ENCODE measurements around the gene UBAP1L. TPM values are rescaled to one million over a fixed set of nuclear protein-coding genes. Genes with fewer than 3 reads are reported as not detected.

The UBAP1L gene
- total RNA-seq, 1 donor from 2014 or later, result 10.9 TPM

- DNase-seq (ENCODE audit: low spot score in 2 of 2, unreplicated experiment in 2 of 2), result no peak
- Mint-ChIP-seq H3K4me3 (no peak overlapping the region), H3K27ac (peak overlapping the region; percentile 69), H3K27me3 (ENCODE audit: low read depth) (peaks cover 40% of the 10 kb centered on the region), H3K9me3 (no peaks in the 10 kb centered on the region), H3K4me1 (peaks cover 55% of the 10 kb centered on the region), H3K36me3 (no peaks in the 10 kb centered on the region)
- no peak for TF ChIP-seq CTCF (IDR thresholded peaks at IDR 0.05; ENCODE audit: unreplicated experiment)
Measured at GRCh38 chr15:65083262-65083701, 31.7 kb downstream of the UBAP1L start.

GRCh38 chr15:65082303-65082953 is 32.6 kb downstream of the UBAP1L start:
- peaks cover 52% of the 10 kb centered on the region for H3K4me1 Mint-ChIP-seq

GRCh38 chr15:65081758-65082157 is 33.2 kb downstream of the UBAP1L start:
- peaks cover 45% of the 10 kb centered on the region for H3K4me1 Mint-ChIP-seq
- H3K9me3 Mint-ChIP-seq, result no peaks in the 10 kb centered on the region
- TF ChIP-seq CTCF (IDR thresholded peaks at IDR 0.05; ENCODE audit: unreplicated experiment), result no peak
- H3K27ac Mint-ChIP-seq, result no peak overlapping the region
- no peaks in the 10 kb centered on the region for H3K36me3 Mint-ChIP-seq
- no peak for DNase-seq (ENCODE audit: low spot score in 2 of 2, unreplicated experiment in 2 of 2)
- H3K27me3 Mint-ChIP-seq (ENCODE audit: low read depth), result peaks cover 47% of the 10 kb centered on the region
- H3K4me3 Mint-ChIP-seq, result no peak overlapping the region

More at GRCh38 chr15:65082303-65082953, 32.6 kb downstream of the UBAP1L start:
- peaks cover 47% of the 10 kb centered on the region for H3K27me3 Mint-ChIP-seq (ENCODE audit: low read depth)
- H3K36me3 Mint-ChIP-seq, result no peaks in the 10 kb centered on the region
- peak overlapping the region; percentile 69 for H3K27ac Mint-ChIP-seq
- H3K9me3 Mint-ChIP-seq, result no peaks in the 10 kb centered on the region
- peak overlapping the region; percentile 4 for H3K4me3 Mint-ChIP-seq
- no peak for TF ChIP-seq CTCF (IDR thresholded peaks at IDR 0.05; ENCODE audit: unreplicated experiment)
- DNase-seq (ENCODE audit: low spot score in 2 of 2, unreplicated experiment in 2 of 2), result no peak

- H3K4me3 Mint-ChIP-seq, result no peak overlapping the region
- DNase-seq (ENCODE audit: low spot score in 2 of 2, unreplicated experiment in 2 of 2), result no peak
- no peaks in the 10 kb centered on the region for H3K36me3 Mint-ChIP-seq
- H3K4me1 Mint-ChIP-seq, result peaks cover 46% of the 10 kb centered on the region
- no peaks in the 10 kb centered on the region for H3K9me3 Mint-ChIP-seq
- H3K27me3 Mint-ChIP-seq (ENCODE audit: low read depth), result peaks cover 47% of the 10 kb centered on the region
- no peak overlapping the region for H3K27ac Mint-ChIP-seq
- no peak for TF ChIP-seq CTCF (IDR thresholded peaks at IDR 0.05; ENCODE audit: unreplicated experiment)
Measured at GRCh38 chr15:65081270-65081669, 33.7 kb downstream of the UBAP1L start.

- no peaks in the 10 kb centered on the region for H3K36me3 Mint-ChIP-seq
- no peak for DNase-seq (ENCODE audit: low spot score in 2 of 2, unreplicated experiment in 2 of 2)
- H3K27ac Mint-ChIP-seq, result no peak overlapping the region
- no peak overlapping the region for H3K4me3 Mint-ChIP-seq
- H3K9me3 Mint-ChIP-seq, result no peaks in the 10 kb centered on the region
- peaks cover 31% of the 10 kb centered on the region for H3K27me3 Mint-ChIP-seq (ENCODE audit: low read depth)
- peaks cover 39% of the 10 kb centered on the region for H3K4me1 Mint-ChIP-seq
- no peak for TF ChIP-seq CTCF (IDR thresholded peaks at IDR 0.05; ENCODE audit: unreplicated experiment)
Measured at GRCh38 chr15:65079580-65079979, 35.4 kb downstream of the UBAP1L start.
